Measurements from ENCODE around the gene ADGRG2.
"Not testable (repeated sequence)": the region's sequence is repeated elsewhere in the genome, so short reads cannot be mapped to it uniquely, and the experiment has no call there.

Gene ADGRG2

GRCh38 chrX:19072372-19072771 lies 49.9 kb downstream of the ADGRG2 start:
- no peak for DNase-seq

DNA sequence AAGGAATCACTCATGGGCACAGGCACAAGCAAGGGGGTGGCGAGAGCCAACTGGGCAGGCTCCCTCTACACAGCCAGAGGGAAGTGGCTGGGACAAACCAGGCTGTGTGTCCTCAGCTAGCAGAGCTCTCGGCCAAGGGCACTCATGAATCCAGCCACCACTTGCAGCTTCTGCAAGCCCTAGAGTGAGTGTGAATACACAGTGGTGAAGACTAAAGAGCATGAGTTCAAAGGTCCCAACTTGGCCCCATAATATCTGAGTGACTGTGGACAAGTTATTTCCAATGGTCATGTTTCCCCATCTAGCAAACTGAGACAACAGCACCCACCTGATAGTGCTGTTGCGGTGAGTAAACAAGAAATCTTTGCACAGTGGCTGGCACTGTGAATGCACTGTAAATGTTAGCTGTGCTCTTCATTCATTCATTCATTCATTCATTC lies 51.7 kb downstream of the ADGRG2 start:
- DNase-seq: no peak

- not testable (repeated sequence) for DNase-seq
Observed at GRCh38 chrX:19066987-19067386, 55.3 kb downstream of the ADGRG2 start.

- no peak for DNase-seq
Observed at GRCh38 chrX:19065535-19065934, 56.7 kb downstream of the ADGRG2 start.

DNA sequence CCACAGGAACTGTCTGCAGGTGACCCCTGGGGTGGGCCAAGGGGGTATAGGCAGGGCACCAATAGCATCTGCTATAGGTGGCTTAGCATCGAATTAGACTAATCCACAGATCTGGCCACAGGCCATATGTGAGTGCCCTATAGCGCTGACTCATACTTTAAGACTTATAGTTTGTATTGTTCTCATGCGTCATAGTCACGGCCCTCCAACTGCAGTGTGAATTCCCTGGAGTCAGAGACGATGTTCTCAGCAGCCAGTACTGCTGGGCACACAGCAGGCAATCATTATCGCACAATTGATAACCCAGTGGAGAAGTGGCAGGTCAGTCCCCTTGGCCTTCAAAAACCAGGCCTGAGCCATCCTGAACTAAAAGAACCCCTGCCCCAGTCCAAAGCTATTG lies 58.1 kb downstream of the ADGRG2 start:
- DNase-seq: peak; percentile 37

- peak; percentile 7 for DNase-seq
Observed at GRCh38 chrX:19063030-19063429, 59.2 kb downstream of the ADGRG2 start.

- DNase-seq: no peak
Observed at GRCh38 chrX:19059067-19059466, 63.2 kb downstream of the ADGRG2 start.

- no peak for DNase-seq
Observed at GRCh38 chrX:19057856-19058255, 64.4 kb downstream of the ADGRG2 start.

DNA sequence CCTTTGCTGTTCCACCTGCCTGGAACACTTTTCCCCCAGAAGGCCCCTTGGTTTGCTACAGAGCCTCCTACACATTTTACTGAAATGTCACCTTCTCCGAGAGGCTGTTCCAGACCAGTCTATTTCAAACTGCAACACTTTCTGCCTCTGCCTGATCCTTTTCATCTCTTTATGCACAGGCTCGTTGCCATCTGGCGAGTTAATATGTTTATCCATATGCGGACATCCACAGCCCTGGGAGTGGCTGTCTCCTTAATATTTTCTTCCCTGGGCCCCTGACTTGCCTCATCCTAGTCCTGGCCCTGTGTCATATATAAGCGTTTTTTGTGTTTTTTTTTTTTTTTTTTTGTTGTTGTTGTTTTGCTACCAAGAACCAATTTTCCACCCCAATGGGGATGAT lies 73.2 kb downstream of the ADGRG2 start:
- DNase-seq: no peak

GRCh38 chrX:19046343-19047215 lies 75.7 kb downstream of the ADGRG2 start:
- peak; percentile 33 for DNase-seq

GRCh38 chrX:19040373-19040772 lies 81.9 kb downstream of the ADGRG2 start:
- no peak for DNase-seq

GRCh38 chrX:19034025-19034424 lies 88.2 kb downstream of the ADGRG2 start:
- no peak for DNase-seq

- no peak for DNase-seq
Observed at GRCh38 chrX:19030805-19031204, 91.5 kb downstream of the ADGRG2 start.

- DNase-seq: no peak
Observed at GRCh38 chrX:19028560-19028959, 93.7 kb downstream of the ADGRG2 start.

DNA sequence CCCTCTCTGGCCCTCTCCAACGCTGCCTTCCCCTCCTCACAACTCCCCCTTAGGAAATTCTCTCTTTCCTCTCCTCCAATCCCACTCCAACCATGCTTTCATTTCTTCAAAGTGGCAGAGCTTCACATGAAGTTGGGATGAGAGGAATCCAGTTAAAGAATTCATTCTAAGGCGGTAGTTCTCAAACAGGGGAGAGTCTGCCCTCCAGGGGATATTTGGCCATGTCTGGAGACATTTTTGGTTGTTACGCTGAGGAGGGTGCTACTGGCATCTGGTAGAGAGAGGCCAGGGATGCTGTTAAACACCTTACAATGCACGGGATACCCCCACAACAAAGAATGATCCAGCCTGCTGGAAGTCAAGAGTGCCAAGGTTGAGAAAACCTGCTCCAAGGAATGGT lies 97.9 kb downstream of the ADGRG2 start:
- no peak for DNase-seq

- DNase-seq: peak; percentile 4
Observed at GRCh38 chrX:19019996-19020395, 102.3 kb downstream of the ADGRG2 start.

DNA sequence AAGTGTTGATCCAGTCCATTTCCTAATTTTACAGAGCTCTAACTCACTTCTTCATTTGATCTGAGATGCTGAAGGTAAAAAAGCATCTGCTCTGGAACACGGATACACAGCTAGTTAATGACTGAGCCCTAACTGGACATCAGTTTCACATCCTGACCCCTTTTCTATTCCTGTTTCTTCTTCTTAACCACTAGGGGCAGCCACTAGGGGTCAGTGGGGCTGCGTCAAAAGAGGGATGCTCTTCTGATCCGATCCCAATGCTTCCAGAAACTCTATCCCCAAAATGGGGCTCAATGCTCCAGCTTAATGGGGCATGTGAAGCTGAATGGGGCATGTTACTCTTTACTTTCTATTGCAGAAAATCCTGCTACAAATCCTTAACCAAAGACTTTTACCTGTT lies 105.0 kb downstream of the ADGRG2 start:
- peak; percentile 25 for DNase-seq

DNA sequence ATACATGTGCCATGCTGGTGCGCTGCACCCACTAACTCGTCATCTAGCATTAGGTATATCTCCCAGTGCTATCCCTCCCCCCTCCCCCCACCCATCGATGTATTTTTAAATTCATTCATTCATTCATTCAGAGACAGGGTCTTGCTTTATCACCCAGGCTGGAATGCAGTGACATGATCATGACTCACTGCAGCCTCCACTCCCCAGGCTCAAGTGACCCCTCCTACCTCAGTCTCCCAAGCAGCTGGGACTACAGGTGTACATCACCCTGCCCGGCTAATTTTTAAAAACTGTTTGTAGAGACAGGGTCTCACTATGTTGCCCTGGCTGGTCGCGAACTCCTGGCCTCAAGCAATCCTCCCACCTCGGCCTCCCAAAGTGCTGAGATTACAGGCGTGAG lies 105.7 kb downstream of the ADGRG2 start:
- not testable (repeated sequence) for DNase-seq

- no peak for DNase-seq
Observed at GRCh38 chrX:19007868-19008267, 114.4 kb downstream of the ADGRG2 start.

DNA sequence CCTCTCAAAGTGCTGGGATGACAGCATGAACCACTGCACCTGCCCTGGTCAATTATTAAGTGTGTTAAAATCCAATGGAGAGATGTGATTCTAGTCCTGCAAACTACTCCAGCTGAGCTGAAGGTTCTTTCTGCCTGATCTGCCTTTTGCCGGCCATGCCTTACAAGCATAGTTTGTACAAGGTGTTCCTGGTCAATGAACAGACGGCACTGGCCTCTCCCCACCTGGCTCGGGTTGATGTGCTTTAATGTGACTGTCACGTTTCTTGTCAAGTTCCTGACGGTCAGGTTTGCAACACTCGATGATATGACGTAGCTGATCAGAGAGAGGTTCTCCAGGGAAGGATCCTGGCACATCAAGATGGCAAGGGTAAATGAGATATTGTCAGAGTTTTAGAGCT lies 115.3 kb downstream of the ADGRG2 start:
- no peak for DNase-seq

DNA sequence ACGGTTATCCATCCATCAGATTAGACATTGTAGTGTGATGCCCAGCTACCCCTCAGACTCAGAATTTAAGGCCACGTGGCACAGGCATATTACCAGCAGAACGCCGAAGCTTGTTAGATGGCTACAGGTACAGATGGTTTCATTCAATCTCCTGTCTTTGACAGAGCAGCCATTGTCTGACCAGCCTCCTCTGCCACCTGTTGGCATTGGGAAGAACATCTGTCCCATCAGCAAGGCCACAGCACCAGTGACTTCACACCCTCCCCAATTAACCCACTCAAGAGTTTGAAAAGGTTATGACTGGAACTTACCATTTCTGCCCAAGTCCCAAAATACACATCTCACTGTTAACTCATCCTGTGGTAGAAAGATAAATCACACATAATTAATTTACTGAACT lies 116.4 kb downstream of the ADGRG2 start:
- DNase-seq: no peak

DNA sequence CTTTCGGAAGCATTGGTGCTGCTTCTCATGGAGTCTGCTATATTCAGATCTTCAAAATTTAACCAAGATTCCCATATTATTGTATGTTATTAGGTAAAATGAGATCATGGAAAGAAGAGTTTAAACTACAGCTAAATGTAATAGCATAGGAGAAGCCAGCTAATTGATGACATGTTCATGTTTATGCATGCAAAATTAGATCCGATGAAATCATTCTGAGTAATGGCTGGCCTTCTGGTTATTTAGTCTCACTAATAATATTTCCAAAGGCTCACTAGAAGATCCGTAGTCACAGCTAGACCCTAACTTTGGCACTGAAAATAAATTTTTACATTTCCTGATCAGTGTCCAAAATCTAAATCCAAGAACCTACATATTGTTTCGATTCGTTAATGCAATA lies 118.5 kb downstream of the ADGRG2 start:
- no peak for DNase-seq

DNA sequence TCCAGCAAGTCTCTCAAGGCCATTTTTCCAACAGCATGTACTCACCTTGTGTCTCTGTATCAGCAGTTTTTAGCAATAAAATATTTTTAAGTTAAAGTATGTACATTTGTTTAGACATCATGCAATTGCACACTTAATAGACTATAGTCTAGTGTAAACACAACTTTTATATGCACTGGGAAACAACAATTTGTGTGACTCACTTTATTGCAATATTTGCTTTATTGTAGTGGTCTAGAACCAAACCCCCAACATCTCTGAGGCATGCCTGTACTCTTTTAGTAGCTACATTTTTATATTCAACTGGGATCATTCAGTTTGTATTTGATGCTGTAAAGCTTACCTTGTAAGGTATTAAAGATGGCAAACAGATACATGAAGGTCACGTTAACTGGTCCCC lies 123.6 kb downstream of the ADGRG2 start:
- DNase-seq: no peak

- DNase-seq: peak; percentile 35
Observed at GRCh38 chrX:18997916-18998315, 124.4 kb downstream of the ADGRG2 start.

GRCh38 chrX:18996536-18996935 lies 125.7 kb downstream of the ADGRG2 start:
- DNase-seq: no peak

All from fibroblast of skin of right quadriceps (primary cell).